Middle frontal gyrus (tissue), 1 donor: Measurements from ENCODE around the gene NRSN2.

Experiments
- DNase-seq: peaks from one replicate; pipeline ENCODE4 v3.0.0-alpha.2; 2015; ENCODE audit warnings: low spot score; ENCODE audit errors: extremely low spot score

NRSN2 gene

GRCh38 chr20:396619-397431, 49.9 kb downstream of the NRSN2 start:
- DNase-seq = no peak

GRCh38 chr20:397432-398237, 50.7 kb downstream of the NRSN2 start:
- no peak for DNase-seq

GRCh38 chr20:399182-399707, 52.3 kb downstream of the NRSN2 start:
- no peak for DNase-seq

- no peak for DNase-seq
These were observed 53.2 kb downstream of the NRSN2 start for GRCh38 chr20:400128-400453.

- peak; percentile 9 for DNase-seq
These were observed 53.8 kb downstream of the NRSN2 start for GRCh38 chr20:400454-401275.

- no peak for DNase-seq
These were observed 55.0 kb downstream of the NRSN2 start for GRCh38 chr20:401682-402495.

GRCh38 chr20:402496-402885, 55.6 kb downstream of the NRSN2 start:
- DNase-seq = no peak

GRCh38 chr20:402898-403581, 56.1 kb downstream of the NRSN2 start:
- no peak for DNase-seq

- DNase-seq = no peak
These were observed 56.7 kb downstream of the NRSN2 start for GRCh38 chr20:403582-403957.

GRCh38 chr20:404088-404487, 57.2 kb downstream of the NRSN2 start:
- no peak for DNase-seq
